Endothelial cell (in vitro differentiated cells): ENCODE measurements around the gene PHC2. TPM values are rescaled to one million over a fixed set of nuclear protein-coding genes. Genes with fewer than 3 reads are reported as not detected.

Source experiments
- DNase-seq: peaks from one replicate; pipeline ENCODE4 v3.0.0; 2021; ENCODE audit warnings: low spot score
- H3K27ac Mint-ChIP-seq: one replicate; pipeline ENCODE4 v1.8.0; 2021; ENCODE audit warnings: mixed read lengths, inconsistent platforms; ENCODE audit not compliant: unreplicated experiment
- H3K27me3 Mint-ChIP-seq: one replicate; pipeline ENCODE4 v1.8.0; 2021; ENCODE audit warnings: mild to moderate bottlenecking, moderate library complexity, mixed read lengths, inconsistent platforms; ENCODE audit not compliant: unreplicated experiment
- H3K36me3 Mint-ChIP-seq: one replicate; pipeline ENCODE4 v1.8.0; 2021; ENCODE audit warnings: mild to moderate bottlenecking, low read depth, mixed read lengths, inconsistent platforms; ENCODE audit not compliant: unreplicated experiment
- H3K4me1 Mint-ChIP-seq: one replicate; pipeline ENCODE4 v1.8.0; 2021; ENCODE audit warnings: mild to moderate bottlenecking, mixed read lengths, inconsistent platforms; ENCODE audit not compliant: unreplicated experiment
- H3K4me3 Mint-ChIP-seq: one replicate; pipeline ENCODE4 v1.8.0; 2021; ENCODE audit warnings: mild to moderate bottlenecking, mixed read lengths, inconsistent platforms; ENCODE audit not compliant: unreplicated experiment
- H3K9me3 Mint-ChIP-seq: one replicate; pipeline ENCODE4 v1.8.0; 2021; ENCODE audit warnings: mixed read lengths, inconsistent platforms; ENCODE audit not compliant: unreplicated experiment
- CTCF ChIP-seq: fragments of 200-600 bp; sonication (generic); IDR thresholded peaks from one replicate; pipeline ENCODE4 v1.5.0; 2021; ENCODE audit warnings: antibody characterized with exemption; ENCODE audit not compliant: unreplicated experiment
- total RNA-seq: library from RNA; stranded (reverse); fragmentation: NEBNext Ultra II Directional; extraction: Animal tissue kit (Norgen Biotek cat#: 25700); gene quantifications from one replicate; pipeline ENCODE4 v1.2.1, GENCODE V29; 2021; ENCODE audit not compliant: unreplicated experiment

The PHC2 gene
- total RNA-seq, 1 donor from 2014 or later, result 177 TPM

GRCh38 chr1:33468011-33468410 is 37.1 kb upstream of the PHC2 start:
- no peak for DNase-seq
- Mint-ChIP-seq H3K27ac (no peak overlapping the region), H3K4me3 (no peak overlapping the region), H3K27me3 (peaks cover 5% of the 10 kb centered on the region), H3K36me3 (no peaks in the 10 kb centered on the region), H3K9me3 (no peaks in the 10 kb centered on the region), H3K4me1 (peaks cover 12% of the 10 kb centered on the region)
- no peak for TF ChIP-seq CTCF

- Mint-ChIP-seq H3K4me3 (no peak overlapping the region), H3K27ac (no peak overlapping the region), H3K36me3 (no peaks in the 10 kb centered on the region), H3K9me3 (no peaks in the 10 kb centered on the region), H3K27me3 (peaks cover 5% of the 10 kb centered on the region), H3K4me1 (peaks cover 7% of the 10 kb centered on the region)
- no peak for DNase-seq
- TF ChIP-seq CTCF, result no peak
Measured at GRCh38 chr1:33466159-33466558, 35.3 kb upstream of the PHC2 start.

- DNase-seq, result no peak
- Mint-ChIP-seq H3K27ac (no peak overlapping the region), H3K27me3 (peaks cover 5% of the 10 kb centered on the region), H3K36me3 (no peaks in the 10 kb centered on the region), H3K9me3 (no peaks in the 10 kb centered on the region), H3K4me3 (no peak overlapping the region), H3K4me1 (peaks cover 13% of the 10 kb centered on the region)
- no peak for TF ChIP-seq CTCF
Measured at GRCh38 chr1:33465316-33465715, 34.4 kb upstream of the PHC2 start.

- Mint-ChIP-seq H3K9me3 (no peaks in the 10 kb centered on the region), H3K36me3 (no peaks in the 10 kb centered on the region), H3K27me3 (peaks cover 5% of the 10 kb centered on the region), H3K27ac (no peak overlapping the region), H3K4me3 (no peak overlapping the region), H3K4me1 (peaks cover 21% of the 10 kb centered on the region)
- no peak for DNase-seq
- TF ChIP-seq CTCF, result no peak
Measured at GRCh38 chr1:33464552-33464951, 33.7 kb upstream of the PHC2 start.

- Mint-ChIP-seq H3K9me3 (no peaks in the 10 kb centered on the region), H3K27me3 (no peaks in the 10 kb centered on the region), H3K36me3 (no peaks in the 10 kb centered on the region), H3K27ac (no peak overlapping the region), H3K4me1 (peaks cover 23% of the 10 kb centered on the region), H3K4me3 (no peak overlapping the region)
- no peak for DNase-seq
- no peak for TF ChIP-seq CTCF
Measured at GRCh38 chr1:33462405-33463164, 31.7 kb upstream of the PHC2 start.
